Glomerular visceral epithelial cell (primary cell): ENCODE data around the gene TEPSIN.

Experiments
- DNase-seq: peaks from one replicate; pipeline ENCODE4 v3.0.0-alpha.2; 2016; ENCODE audit errors: extremely low spot score

TEPSIN gene

GRCh38 chr17:81221371-81221841 is 17.4 kb downstream of the TEPSIN start:
- no peak for DNase-seq

- DNase-seq = no peak
These were observed 19.2 kb downstream of the TEPSIN start for GRCh38 chr17:81219476-81220180.

DNA sequence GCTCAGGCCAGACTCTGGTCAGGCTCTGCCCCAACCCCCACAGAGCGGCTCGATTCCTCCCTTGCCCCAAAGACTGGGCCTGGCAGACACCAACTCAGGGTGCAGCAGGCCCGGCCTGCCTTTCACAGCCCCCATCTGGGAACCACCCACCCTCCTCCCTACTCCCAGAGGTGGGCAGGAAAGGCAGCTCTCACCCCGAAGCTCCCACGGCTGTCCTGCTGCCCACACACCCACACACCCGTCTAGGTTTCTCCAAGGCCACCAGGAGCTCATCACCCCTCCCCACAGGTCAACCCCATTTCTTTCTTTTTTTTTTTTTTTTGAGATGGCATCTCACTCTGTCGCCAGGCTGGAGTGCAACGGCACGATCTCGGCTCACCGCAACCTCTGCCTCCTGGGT is 19.9 kb downstream of the TEPSIN start:
- no peak for DNase-seq

DNA sequence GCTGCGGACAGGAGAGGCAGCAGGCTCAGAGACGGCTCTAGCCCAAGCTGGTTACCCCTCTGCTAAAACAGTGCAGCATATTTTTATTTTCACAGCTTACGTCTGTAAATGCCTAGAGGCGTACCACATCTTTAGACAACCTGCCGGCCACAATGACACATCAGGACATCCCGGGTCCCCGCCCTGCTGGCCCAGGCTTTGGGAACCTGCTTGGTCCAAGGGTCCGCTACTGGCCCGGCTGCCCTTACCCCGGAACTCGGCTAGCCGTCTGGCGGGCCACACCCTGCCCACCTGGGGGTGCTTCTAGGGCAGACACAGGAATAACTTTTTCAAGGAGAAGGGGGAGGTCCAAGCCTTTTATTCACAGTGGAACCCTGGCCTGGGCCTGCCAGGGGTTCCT is 20.4 kb downstream of the TEPSIN start:
- DNase-seq = no peak

DNA sequence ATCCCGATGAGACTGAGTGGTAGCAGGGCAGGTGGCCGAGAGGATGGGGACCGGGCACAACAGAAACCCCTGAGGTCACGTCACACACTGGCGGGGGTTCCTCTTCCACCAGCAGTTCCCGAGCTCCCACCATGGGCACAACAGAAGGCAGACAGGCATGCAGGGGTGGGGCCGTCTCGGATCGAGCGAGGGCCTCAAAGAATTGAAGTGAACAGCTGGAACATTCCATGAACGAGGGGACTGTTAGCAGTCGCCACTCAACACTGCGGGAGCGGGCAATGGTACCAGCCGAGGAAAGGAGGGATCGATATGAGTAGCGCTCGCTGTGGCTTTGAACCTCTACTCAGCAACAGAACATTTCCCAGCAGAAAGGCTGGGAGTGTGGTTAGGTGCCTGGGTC is 21.4 kb downstream of the TEPSIN start:
- no peak for DNase-seq

DNA sequence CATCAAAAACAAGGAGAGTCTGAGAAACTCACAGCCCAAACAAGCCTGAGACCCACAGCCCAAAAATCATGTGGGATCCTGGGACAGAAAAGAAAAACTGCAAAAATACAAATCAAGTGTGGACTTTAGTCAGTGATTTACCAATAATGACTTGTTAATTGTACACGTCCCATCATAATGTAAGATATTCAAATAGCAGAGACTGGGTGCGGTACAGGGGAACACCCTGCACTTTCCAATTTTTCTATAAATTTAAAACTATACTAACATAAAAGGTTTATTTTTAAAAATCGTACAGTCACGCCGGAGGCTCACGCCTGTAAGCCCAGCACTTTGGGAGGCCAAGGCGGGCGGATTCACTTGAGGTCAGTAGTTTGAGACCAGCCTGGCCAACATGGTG is 24.9 kb downstream of the TEPSIN start:
- DNase-seq = no peak

GRCh38 chr17:81212365-81212764 is 26.5 kb downstream of the TEPSIN start:
- no peak for DNase-seq

GRCh38 chr17:81210868-81211267 is 28.0 kb downstream of the TEPSIN start:
- DNase-seq = no peak

GRCh38 chr17:81210466-81210865 is 28.4 kb downstream of the TEPSIN start:
- DNase-seq = no peak

DNA sequence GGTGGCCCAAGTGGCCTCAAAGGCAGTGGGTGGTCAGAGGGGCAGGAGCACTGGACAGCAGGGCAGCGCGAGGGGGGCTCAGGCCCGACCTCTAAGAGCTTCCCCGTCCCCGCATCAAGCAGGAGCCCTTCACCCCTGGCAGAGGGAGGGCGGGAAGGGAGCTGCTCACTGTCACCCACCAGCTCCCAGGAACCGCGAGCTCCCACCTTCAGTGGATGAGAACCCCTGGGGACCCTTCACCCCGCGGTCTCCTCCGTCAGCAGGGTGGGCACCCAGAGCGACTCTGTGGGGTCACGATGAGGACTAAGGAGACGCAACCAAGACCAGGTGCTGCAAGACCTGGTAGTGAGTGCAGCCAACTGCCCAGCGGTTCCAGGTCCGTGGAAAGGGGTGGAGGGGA is 29.7 kb downstream of the TEPSIN start:
- no peak for DNase-seq

DNA sequence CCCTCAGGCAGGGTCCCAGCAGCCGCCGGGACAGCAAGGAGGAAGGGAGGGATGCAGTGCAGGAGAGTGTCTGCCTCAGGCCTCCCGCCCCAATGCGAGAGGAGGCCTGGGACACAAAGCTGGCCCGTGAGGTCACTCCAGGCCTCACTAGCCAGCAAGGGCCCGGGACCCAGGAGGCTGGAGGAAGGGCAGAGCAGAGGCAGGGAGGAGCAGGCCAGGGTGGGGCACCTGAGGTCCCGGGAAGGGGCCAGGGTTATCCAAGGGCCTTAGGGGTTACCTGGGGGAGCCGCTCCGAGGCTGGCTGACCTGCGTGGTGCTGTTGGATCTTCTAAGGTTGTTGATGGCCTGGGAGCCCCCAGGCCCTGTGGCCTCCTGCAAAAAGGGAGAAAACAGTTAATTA is 30.2 kb downstream of the TEPSIN start:
- no peak for DNase-seq

- no peak for DNase-seq
These were observed 31.0 kb downstream of the TEPSIN start for GRCh38 chr17:81207610-81208581.

DNA sequence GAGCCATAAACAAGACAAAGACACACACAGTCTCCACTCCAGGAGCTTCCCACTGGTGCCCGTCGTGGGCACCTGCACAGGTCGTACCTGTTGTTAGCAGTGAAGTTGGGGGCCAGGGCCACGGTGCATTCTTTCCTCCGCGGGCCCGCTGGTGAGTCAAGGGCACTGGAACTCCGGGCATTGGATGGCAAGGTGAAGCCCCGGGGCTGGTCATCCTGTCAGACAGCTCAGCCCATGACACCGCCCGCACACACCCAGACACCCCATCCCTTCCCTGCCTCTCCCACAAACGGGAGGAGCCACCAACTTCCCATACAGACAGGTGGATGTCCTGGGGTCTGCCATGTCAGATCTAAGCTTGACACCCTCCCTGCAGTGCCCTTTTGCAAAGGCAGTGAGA is 32.2 kb downstream of the TEPSIN start:
- DNase-seq = no peak

DNA sequence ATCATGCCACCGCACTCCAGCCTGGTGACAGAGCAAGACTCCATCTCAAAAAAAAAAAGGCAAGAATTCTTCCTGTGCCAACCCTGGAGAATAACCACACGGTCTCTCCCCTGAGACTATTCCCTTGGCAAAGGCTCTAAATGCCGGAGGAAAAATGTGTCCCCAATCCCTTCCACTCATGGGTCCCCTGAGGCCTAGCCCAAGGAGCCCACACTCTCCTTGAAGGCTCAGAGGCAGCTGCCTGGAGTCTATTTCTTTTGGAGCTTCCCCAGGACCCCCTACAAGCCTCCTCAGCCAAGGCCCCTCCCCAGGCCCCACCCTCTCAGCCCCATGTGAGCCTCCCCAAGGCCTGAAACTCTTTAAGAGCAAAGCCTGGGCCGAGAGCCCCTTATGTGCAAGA is 32.7 kb downstream of the TEPSIN start:
- DNase-seq = no peak

GRCh38 chr17:81204578-81204977 is 34.3 kb downstream of the TEPSIN start:
- DNase-seq = no peak

GRCh38 chr17:81203136-81203535 is 35.7 kb downstream of the TEPSIN start:
- no peak for DNase-seq

GRCh38 chr17:81202318-81202717 is 36.5 kb downstream of the TEPSIN start:
- DNase-seq = no peak

- DNase-seq = peak; percentile 61
These were observed 37.9 kb downstream of the TEPSIN start for GRCh38 chr17:81200695-81201580.

GRCh38 chr17:81200201-81200600 is 38.7 kb downstream of the TEPSIN start:
- DNase-seq = no peak

GRCh38 chr17:81199482-81199830 is 39.4 kb downstream of the TEPSIN start:
- no peak for DNase-seq

- DNase-seq = no peak
These were observed 39.9 kb downstream of the TEPSIN start for GRCh38 chr17:81198826-81199481.
